Measurements from ENCODE around the gene RNU6-1. TPM values are rescaled to one million over a fixed set of nuclear protein-coding genes. Genes with fewer than 3 reads are reported as not detected.

Gene RNU6-1
- polyA plus RNA-seq, 3 donors: not detected

DNA sequence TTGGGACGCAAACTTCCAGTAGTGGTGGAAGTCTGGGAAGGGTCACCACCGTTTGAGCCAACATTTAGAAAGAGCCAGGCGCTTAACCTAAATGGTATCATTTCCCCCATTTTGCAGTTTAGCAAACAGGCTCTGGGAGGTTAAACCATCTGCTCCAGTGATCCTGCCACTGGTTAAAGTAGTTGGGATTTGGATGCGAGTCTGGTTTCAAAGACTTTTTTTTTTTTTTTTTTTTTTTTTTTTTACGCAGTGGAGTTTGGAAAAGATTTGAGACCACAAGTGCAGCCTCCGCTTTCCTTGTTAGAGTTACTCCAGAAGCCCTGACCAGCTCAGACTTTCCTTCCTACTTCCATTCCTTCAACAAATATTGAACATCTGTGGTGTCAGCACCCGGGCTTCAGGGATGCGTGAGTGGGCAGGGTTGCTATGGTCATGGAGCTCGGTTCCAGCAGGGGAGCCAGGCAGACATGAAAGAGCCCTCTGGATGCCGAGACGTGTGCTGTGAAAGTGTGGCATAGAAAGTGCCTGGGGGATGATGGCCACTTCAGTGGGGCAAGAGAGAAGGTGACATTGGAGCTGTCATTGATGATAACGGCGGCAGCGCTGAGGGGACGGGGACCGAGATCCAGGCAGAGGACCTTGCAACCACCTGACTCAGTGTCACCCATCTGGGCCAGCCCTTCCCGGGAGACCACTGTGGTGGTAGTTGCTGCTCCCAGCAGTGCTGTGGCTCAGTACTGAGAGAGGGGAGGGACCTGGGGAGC is 1.1 kb upstream of the RNU6-1 start:
- TF ChIP-seq, protein P1, sequence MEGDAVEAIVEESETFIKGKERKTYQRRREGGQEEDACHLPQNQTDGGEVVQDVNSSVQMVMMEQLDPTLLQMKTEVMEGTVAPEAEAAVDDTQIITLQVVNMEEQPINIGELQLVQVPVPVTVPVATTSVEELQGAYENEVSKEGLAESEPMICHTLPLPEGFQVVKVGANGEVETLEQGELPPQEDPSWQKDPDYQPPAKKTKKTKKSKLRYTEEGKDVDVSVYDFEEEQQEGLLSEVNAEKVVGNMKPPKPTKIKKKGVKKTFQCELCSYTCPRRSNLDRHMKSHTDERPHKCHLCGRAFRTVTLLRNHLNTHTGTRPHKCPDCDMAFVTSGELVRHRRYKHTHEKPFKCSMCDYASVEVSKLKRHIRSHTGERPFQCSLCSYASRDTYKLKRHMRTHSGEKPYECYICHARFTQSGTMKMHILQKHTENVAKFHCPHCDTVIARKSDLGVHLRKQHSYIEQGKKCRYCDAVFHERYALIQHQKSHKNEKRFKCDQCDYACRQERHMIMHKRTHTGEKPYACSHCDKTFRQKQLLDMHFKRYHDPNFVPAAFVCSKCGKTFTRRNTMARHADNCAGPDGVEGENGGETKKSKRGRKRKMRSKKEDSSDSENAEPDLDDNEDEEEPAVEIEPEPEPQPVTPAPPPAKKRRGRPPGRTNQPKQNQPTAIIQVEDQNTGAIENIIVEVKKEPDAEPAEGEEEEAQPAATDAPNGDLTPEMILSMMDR (IDR thresholded peaks at IDR 0.05): no peak
- peak overlapping the region; percentile 83 for H3K4me2 ChIP-seq (replicated peaks; ENCODE audit: extremely low read depth, low read length, poor library complexity, severe bottlenecking)
- peak overlapping the region; percentile 90 for H3K9ac ChIP-seq (ENCODE audit: insufficient read depth, low read length, poor library complexity, severe bottlenecking)
- H3K36me3 ChIP-seq (replicated peaks in 1 of 2; ENCODE audit: control insufficient read depth in 1 of 2, insufficient read depth in 2 of 2, low read length in 2 of 2): no peaks in the 10 kb centered on the region
- H2AFZ ChIP-seq (ENCODE audit: insufficient read depth, low read depth, low read length, poor library complexity, severe bottlenecking): peak overlapping the region; percentile 93
- H3K4me1 Mint-ChIP-seq: peaks cover 36% of the 10 kb centered on the region
- H3K27ac Mint-ChIP-seq: peak overlapping the region; percentile 91 to 98 (median 96)
- peaks cover 3 to 7% of the 10 kb centered on the region in 2 donors for H3K27me3 ChIP-seq (ENCODE audit: control insufficient read depth in 2 of 2, insufficient read depth in 2 of 2, low read length in 2 of 2)
- H3K9me3 ChIP-seq (replicated peaks in 1 of 2; ENCODE audit: control insufficient read depth in 1 of 2, insufficient read depth in 1 of 2, low read length in 2 of 2): no peaks in the 10 kb centered on the region
- H3K9me3 Mint-ChIP-seq: peaks cover 0 to 1% (median 0%) of the 10 kb centered on the region in 7 donors
- H3K4me1 ChIP-seq (ENCODE audit: control insufficient read depth in 1 of 2, insufficient read depth in 2 of 2, low read length in 2 of 2): peaks cover 24 to 45% of the 10 kb centered on the region in 2 donors
- peaks cover 7 to 18% (median 15%) of the 10 kb centered on the region in 3 donors for H3K27me3 Mint-ChIP-seq (ENCODE audit: low read depth in 3 of 3)
- H3K27ac ChIP-seq (ENCODE audit: low read depth in 1 of 2, low read length in 2 of 2): peak overlapping the region; percentile 92 to 95
- WGBS (ENCODE audit: insufficient coverage): 9% methylated on average over 12 of the region's 17 CpGs
- peaks cover 0 to 4% of the 10 kb centered on the region in 2 donors for H3K36me3 Mint-ChIP-seq
- H3K4me3 ChIP-seq (replicated peaks in 1 of 3; ENCODE audit: low read depth in 2 of 3, low read length in 3 of 3): peak overlapping the region; percentile 75 to 83 (median 82)
- intact Hi-C loops (cut with micrococcal nuclease): no loop called here
- H4K20me1 ChIP-seq (ENCODE audit: insufficient read depth, low read length): no peaks in the 10 kb centered on the region
- no peaks in the 10 kb centered on the region for H3K79me2 ChIP-seq (ENCODE audit: insufficient read depth, low read length)
- peak overlapping the region; percentile 89 to 95 for H3K4me3 Mint-ChIP-seq
- peak in 1 of 3 donors; percentile 40 for DNase-seq

DNA sequence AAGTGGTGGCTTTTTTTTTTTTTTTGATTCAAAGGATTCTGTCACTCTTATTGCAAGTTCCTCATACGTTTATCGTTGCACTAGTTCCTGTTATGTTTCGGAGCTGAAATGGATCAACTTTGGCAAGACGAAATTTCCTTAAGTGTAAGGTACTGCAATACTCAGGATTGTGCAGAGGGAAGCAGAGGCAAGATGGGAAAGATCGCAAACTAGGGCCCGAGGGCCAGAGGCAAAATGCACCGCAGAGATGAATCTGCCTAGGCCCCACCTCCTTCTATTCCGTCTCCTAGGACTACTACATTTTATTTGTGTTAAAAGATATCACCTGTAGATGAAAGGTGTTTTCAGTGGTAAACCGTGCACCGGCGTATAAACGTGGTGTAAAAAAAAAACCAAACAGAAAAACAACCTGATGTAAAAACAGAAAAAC is 331 bp downstream of the RNU6-1 start:
- DNase-seq: peak; percentile 57 to 76 (median 76)
- Histone ChIP-seq H3K27me3 (ENCODE audit: control insufficient read depth in 2 of 2, insufficient read depth in 2 of 2, low read length in 2 of 2) (peaks cover 12 to 21% of the 10 kb centered on the region in 2 donors), H3K27ac (ENCODE audit: low read depth in 1 of 2, low read length in 2 of 2) (peak overlapping the region; percentile 92 to 95), H3K79me2 (ENCODE audit: insufficient read depth, low read length) (no peaks in the 10 kb centered on the region), H3K4me3 (replicated peaks in 1 of 3; ENCODE audit: low read depth in 2 of 3, low read length in 3 of 3) (peak overlapping the region; percentile 75 to 83 (median 82)), H3K4me1 (ENCODE audit: control insufficient read depth in 1 of 2, insufficient read depth in 2 of 2, low read length in 2 of 2) (peaks cover 38 to 59% of the 10 kb centered on the region in 2 donors), H2AFZ (ENCODE audit: insufficient read depth, low read depth, low read length, poor library complexity, severe bottlenecking) (peak overlapping the region; percentile 29), H4K20me1 (ENCODE audit: insufficient read depth, low read length) (no peaks in the 10 kb centered on the region), H3K9me3 (replicated peaks in 1 of 2; ENCODE audit: control insufficient read depth in 1 of 2, insufficient read depth in 1 of 2, low read length in 2 of 2) (no peaks in the 10 kb centered on the region), H3K36me3 (replicated peaks in 1 of 2; ENCODE audit: control insufficient read depth in 1 of 2, insufficient read depth in 2 of 2, low read length in 2 of 2) (no peaks in the 10 kb centered on the region), H3K9ac (ENCODE audit: insufficient read depth, low read length, poor library complexity, severe bottlenecking) (peak overlapping the region; percentile 90), H3K4me2 (replicated peaks; ENCODE audit: extremely low read depth, low read length, poor library complexity, severe bottlenecking) (peak overlapping the region; percentile 83)
- peaks cover 2 to 6% of the 10 kb centered on the region in 2 donors for H3K36me3 Mint-ChIP-seq
- H3K27ac Mint-ChIP-seq: peak overlapping the region; percentile 91 to 98 (median 96)
- intact Hi-C loops (cut with micrococcal nuclease): loop anchor here (10.0 kb wide), 1 partner anchor 315 kb away; the partner anchor contains the start of gene C15orf61 (in 2 of the 2)
- peaks cover 22 to 32% (median 29%) of the 10 kb centered on the region in 3 donors for H3K27me3 Mint-ChIP-seq (ENCODE audit: low read depth in 3 of 3)
- peaks cover 0 to 9% (median 2%) of the 10 kb centered on the region in 7 donors for H3K9me3 Mint-ChIP-seq
- 0% methylated on average over 1 of the region's 12 CpGs for WGBS (ENCODE audit: insufficient coverage)
- peaks cover 50% of the 10 kb centered on the region for H3K4me1 Mint-ChIP-seq
- TF ChIP-seq, protein P1 (IDR thresholded peaks at IDR 0.05): no peak
- H3K4me3 Mint-ChIP-seq: peak overlapping the region; percentile 89 to 95

Data from CD14-positive monocyte (primary cell).